Sigmoid colon (tissue), 7 donors: ENCODE data around the gene CBARP. TPM values are rescaled to one million over a fixed set of nuclear protein-coding genes. Genes with fewer than 3 reads are reported as not detected.

ENCODE experiments used
- DNase-seq: peaks from one replicate; pipeline ENCODE4 v3.0.0-alpha.2; 2019
- H3K27ac ChIP-seq, 4 donors: fragments of 200-600 bp; sonication (generic); one replicate each; pipeline ENCODE4 v1.5.1; 2016 to 2019; ENCODE audit warnings: mild to moderate bottlenecking in 1 of 4
- H3K27me3 ChIP-seq, 3 donors: fragments of 200-600 bp; sonication (generic); one replicate each; pipeline ENCODE4 v1.5.1; 2019; ENCODE audit warnings: mild to moderate bottlenecking in 1 of 3
- H3K36me3 ChIP-seq, 4 donors: fragments of 200-600 bp; sonication (generic); one replicate each; pipeline ENCODE4 v1.5.1; 2016 to 2019
- H3K4me1 ChIP-seq, 4 donors: fragments of 200-600 bp; sonication (generic); one replicate each; pipeline ENCODE4 v1.5.1; 2017 to 2019
- H3K4me3 ChIP-seq, 4 donors: fragments of 200-600 bp; sonication (generic); one replicate each; pipeline ENCODE4 v1.5.1; 2017 to 2019; ENCODE audit warnings: mild to moderate bottlenecking in 2 of 4, moderate library complexity in 1 of 4
- H3K9me3 ChIP-seq, 4 donors: fragments of 200-600 bp in 3 of 4; sonication (generic) in 3 of 4; one replicate each; pipeline versions ENCODE4 v1.5.1 to v1.6.1; 2013 to 2019
- CTCF ChIP-seq, 4 experiments: fragments of 450-650 bp in 3 of 4; fragments of 200-600 bp in 1 of 4; IDR thresholded peaks; one replicate each; pipeline ENCODE4 v1.5.1; 2016 to 2019; ENCODE audit warnings: antibody characterized with exemption in 4 of 4, mild to moderate bottlenecking in 3 of 4, moderate library complexity in 2 of 4
- EP300 ChIP-seq, 4 donors: sonication (generic); formaldehyde crosslinking; IDR thresholded peaks; one replicate each; pipeline ENCODE4 v1.6.1; 2017; ENCODE audit warnings: antibody characterized with exemption in 4 of 4
- POLR2A ChIP-seq, 2 donors: fragments of 450-650 bp; IDR thresholded peaks; one replicate each; pipeline ENCODE4 v1.6.1; 2016; ENCODE audit warnings: antibody characterized with exemption in 2 of 2, mild to moderate bottlenecking in 2 of 2, moderate library complexity in 2 of 2
- POLR2AphosphoS5 ChIP-seq, 4 donors: sonication (generic); formaldehyde crosslinking; IDR thresholded peaks; one replicate each; pipeline ENCODE4 v1.6.1; 2017; ENCODE audit warnings: antibody characterized with exemption in 4 of 4
- WGBS, 2 donors: extraction: QIAGEN DNeasy Blood & Tissue Kit; methylation state at CpG; one replicate each; pipeline ENCODE4 v1.1.7; 2013; 5-methylcytosine and 5-hydroxymethylcytosine counted together
- intact Hi-C: fragments of 100-400 bp; cut with DNase I; formaldehyde crosslinking; loops from one replicate; pipeline ENCODE4 v1.15.1; 2023
- polyA plus RNA-seq, 3 donors: library from polyadenylated mRNA; stranded (reverse); fragments of 200-250 nt; gene quantifications; one replicate each; pipeline ENCODE4 v1.2.3, GENCODE V29; 2013
- total RNA-seq, 4 donors: library from RNA; depleted of rRNA; stranded (reverse); fragments of >200 nt; gene quantifications; one replicate each; pipeline ENCODE4 v1.1.0, GENCODE V29; 2016
- donor health status: healthy with polysubstance abuse.
- donor health status: Bipolar disorder and iron deficiency.
- donor health status: healthy.

Gene CBARP
- total and polyA plus RNA-seq, 7 donors, result 0.36 to 0.82 (median 0.59) TPM; not detected in 3

DNA sequence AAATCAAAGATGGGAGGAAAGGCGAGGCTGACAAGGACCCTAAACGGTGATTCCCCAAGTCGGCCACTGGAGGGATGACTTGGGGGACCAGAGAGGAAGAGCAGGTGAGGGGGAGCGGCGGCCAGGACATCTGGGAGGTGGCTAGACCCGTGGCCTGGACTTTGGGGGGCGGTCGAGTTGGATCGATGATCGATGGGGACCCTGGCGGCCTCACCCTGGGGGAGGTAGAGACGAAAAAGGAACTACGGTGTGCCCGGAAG, 23.7 kb upstream of the CBARP start:
- TF ChIP-seq EP300 (IDR thresholded peaks at IDR 0.05) (no peak), POLR2AphosphoS5 (IDR thresholded peaks at IDR 0.05) (no peak), POLR2A (IDR thresholded peaks at IDR 0.05) (no peak), CTCF (IDR thresholded peaks at IDR 0.05) (peak in 1 of 4 experiments; percentile 37)
- Histone ChIP-seq H3K36me3 (peaks cover 0 to 18% (median 6%) of the 10 kb centered on the region in 4 donors), H3K27ac (peak overlapping the region; percentile 96 to 100 (median 100)), H3K9me3 (no peaks in the 10 kb centered on the region), H3K4me1 (peaks cover 0 to 74% (median 71%) of the 10 kb centered on the region in 4 donors), H3K4me3 (peak overlapping the region; percentile 48 to 69 (median 61)), H3K27me3 (no peaks in the 10 kb centered on the region)
- DNase-seq, result peak; percentile 78
- intact Hi-C loops, result loop anchor here (10.0 kb wide), 1 partner anchor 687 kb away; the partner anchor contains the start of gene BSG
- 2 to 9% methylated on average over 14 of the region's 14 CpGs for WGBS, 2 donors

DNA sequence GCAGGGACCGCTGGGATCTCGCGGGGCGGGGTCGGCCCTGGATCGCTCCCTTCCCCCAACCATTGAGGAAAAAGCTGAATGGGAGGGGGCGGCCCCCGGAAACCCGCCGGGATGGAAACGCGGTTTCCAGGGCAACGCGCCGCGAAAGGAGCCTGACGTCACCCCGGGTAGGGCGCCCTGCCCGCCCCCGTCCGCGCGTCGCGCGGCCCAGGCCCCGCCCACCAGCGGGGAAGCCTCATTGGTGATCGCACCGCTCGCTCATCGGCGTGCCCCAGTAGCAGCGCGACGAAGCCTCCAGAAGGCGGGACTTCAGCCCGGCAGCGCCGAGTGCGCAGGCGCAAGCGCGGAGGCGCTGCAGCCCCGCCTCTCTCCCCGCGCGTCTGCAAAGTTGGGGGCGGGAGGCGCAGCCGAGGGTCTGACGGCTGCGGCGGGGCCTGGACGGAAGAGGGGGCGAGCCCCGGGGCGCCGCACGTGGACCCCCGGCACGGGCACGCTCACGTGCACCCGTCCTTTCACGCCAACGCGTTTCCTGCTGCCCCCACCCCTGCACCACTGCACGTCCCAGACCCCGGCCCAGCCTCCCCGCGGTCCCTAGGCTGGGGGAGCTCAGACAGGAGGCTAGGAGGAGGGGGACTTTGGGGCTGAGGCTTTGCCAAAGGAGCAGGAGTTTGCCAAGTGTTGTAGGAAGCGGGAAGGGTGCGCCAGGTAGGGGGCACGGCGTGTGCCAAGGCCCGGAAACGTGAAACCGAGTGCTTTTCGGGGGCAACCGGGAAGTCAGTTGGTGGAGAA, 23.1 kb upstream of the CBARP start:
- 1% methylated on average over 83 of the region's 83 CpGs for WGBS, 2 donors

DNA sequence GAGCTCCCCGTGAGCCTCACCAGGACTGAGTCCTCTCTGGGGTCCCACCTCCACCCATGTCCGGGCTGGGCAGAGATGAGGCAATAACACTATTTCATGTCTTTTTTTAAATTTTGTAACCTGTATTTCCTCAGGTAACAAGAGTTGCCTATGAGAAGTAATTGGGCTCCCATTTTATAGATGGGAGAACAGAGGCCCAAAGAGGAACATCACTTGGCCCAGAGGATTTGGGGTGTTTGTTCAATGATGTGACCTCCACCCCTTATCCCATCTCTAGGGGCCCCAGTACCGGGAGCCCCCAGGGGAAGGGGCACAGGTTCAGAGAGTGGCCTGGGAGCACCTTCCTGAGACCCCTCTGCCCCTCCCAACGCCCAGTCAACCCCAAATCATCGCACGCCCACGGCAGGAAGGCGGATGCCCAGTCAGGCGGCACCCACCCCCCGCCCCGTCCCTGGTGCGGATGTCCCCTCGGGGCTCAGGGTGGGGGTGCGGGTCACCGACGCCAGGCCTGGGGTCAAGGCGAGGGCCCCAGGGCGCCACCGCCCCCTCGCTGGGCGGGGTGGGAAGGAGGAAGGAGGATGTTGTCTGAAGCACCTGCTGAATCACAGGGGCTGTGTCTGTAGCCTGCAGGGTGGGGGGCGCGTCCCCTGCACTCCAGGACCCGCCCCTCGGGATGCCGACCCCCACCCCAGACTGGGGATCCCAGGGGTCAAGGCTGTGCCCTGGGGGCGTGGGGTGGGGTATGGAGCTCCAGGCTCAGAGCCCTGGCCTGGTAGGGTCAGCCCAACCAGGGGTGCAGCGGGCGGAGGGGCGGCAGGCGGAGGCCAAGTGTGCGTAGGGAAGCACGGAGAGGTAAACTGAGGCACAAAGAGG, 22.3 kb upstream of the CBARP start:
- no peaks in the 10 kb centered on the region for H3K9me3 ChIP-seq
- H3K4me3 ChIP-seq, result peak overlapping the region in 3 of 4 donors; percentile 56 to 69 (median 66)
- intact Hi-C loops, result loop anchor here (10.0 kb wide), 1 partner anchor 685 kb away; the partner anchor contains the start of gene BSG
- H3K27me3 ChIP-seq, result no peaks in the 10 kb centered on the region
- H3K36me3 ChIP-seq, result peaks cover 9 to 32% (median 17%) of the 10 kb centered on the region in 4 donors
- DNase-seq, result peak; percentile 73
- 9 to 11% methylated on average over 33 of the region's 33 CpGs for WGBS, 2 donors
- TF ChIP-seq POLR2AphosphoS5 (IDR thresholded peaks at IDR 0.05), result peak in 2 of 4 donors; percentile 30 to 47
- no peak for TF ChIP-seq CTCF (IDR thresholded peaks at IDR 0.05)
- no peak for TF ChIP-seq EP300 (IDR thresholded peaks at IDR 0.05)
- no peak for TF ChIP-seq POLR2A (IDR thresholded peaks at IDR 0.05)
- peak overlapping the region; percentile 96 to 100 (median 100) for H3K27ac ChIP-seq
- peaks cover 0 to 73% (median 69%) of the 10 kb centered on the region in 4 donors for H3K4me1 ChIP-seq

More for the DNA sequence above, 23.1 kb upstream of the CBARP start:
- H3K4me1 ChIP-seq, result peaks cover 0 to 73% (median 69%) of the 10 kb centered on the region in 4 donors
- H3K9me3 ChIP-seq, result no peaks in the 10 kb centered on the region
- H3K4me3 ChIP-seq, result peak overlapping the region; percentile 48 to 69 (median 61)
- H3K36me3 ChIP-seq, result peaks cover 1 to 23% (median 9%) of the 10 kb centered on the region in 4 donors
- no peaks in the 10 kb centered on the region for H3K27me3 ChIP-seq
- H3K27ac ChIP-seq, result peak overlapping the region; percentile 96 to 100 (median 100)
- no peak for TF ChIP-seq EP300 (IDR thresholded peaks at IDR 0.05)
- TF ChIP-seq POLR2A (IDR thresholded peaks at IDR 0.05), result peak; percentile 13 to 67
- TF ChIP-seq POLR2AphosphoS5 (IDR thresholded peaks at IDR 0.05), result peak; percentile 55 to 86 (median 80)
- peak; percentile 99 for DNase-seq
- intact Hi-C loops, result loop anchor here (10.0 kb wide), 1 partner anchor 686 kb away; the partner anchor contains the start of gene BSG

DNA sequence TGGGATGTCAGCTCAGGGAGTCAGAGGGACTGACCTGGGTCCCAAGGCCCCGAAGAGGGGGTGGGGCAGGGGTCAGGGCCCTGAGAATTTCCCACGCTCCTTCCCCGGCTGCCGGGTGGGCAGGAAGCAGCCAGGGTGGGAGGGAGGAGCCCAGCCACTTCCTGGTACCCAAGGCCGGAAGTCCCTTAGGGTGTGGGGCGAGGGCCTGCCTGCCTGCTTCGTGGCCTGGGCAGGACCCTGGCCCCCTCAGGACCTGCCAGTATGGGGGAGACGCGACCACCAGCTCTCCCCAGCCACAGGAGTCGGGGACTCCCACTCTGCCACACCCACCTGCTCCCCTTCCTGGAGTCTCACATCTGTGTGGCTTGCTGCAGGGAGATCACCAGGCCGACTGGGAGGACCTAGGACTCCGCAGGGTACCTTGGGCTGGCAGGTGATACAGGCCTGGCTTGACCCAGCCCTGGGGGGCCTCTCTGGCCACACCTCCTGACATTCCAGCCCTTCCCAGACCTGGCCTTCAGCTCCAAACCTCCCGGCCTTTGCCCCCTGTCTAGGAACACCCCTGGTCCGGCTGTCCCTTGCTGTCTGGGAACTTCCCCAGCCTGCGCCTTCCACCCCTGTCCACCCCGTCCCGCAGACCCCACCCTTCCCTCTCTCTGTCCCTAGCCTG, 21.5 kb upstream of the CBARP start:
- Histone ChIP-seq H3K27ac (peak overlapping the region; percentile 96 to 100 (median 100)), H3K4me3 (peak overlapping the region in 2 of 4 donors; percentile 18 to 28), H3K9me3 (no peaks in the 10 kb centered on the region), H3K27me3 (no peaks in the 10 kb centered on the region), H3K36me3 (peaks cover 17 to 39% (median 23%) of the 10 kb centered on the region in 4 donors), H3K4me1 (peaks cover 0 to 79% (median 74%) of the 10 kb centered on the region in 4 donors)
- intact Hi-C loops, result no loop called here
- 2 to 8% methylated on average over 17 of the region's 17 CpGs for WGBS, 2 donors
- DNase-seq, result peak; percentile 80
- peak in 1 of 2 donors; percentile 52 for TF ChIP-seq POLR2A (IDR thresholded peaks at IDR 0.05)
- TF ChIP-seq POLR2AphosphoS5 (IDR thresholded peaks at IDR 0.05), result peak; percentile 44 to 76 (median 70)
- TF ChIP-seq EP300 (IDR thresholded peaks at IDR 0.05), result peak in 1 of 4 donors; percentile 11
- no peak for TF ChIP-seq CTCF (IDR thresholded peaks at IDR 0.05)
